ENCODE results near the gene FHAD1. TPM values are rescaled to one million over a fixed set of nuclear protein-coding genes. Genes with fewer than 3 reads are reported as not detected.

The FHAD1 gene
- polyA plus RNA-seq, 1 of the 3 experiments (the other 2 are of a cell fraction), result 0.48 TPM

GRCh38 chr1:15262003-15262377 is 15.0 kb downstream of the FHAD1 start (continued):
- TF ChIP-seq POLR2AphosphoS5 (IDR thresholded peaks at IDR 0.05; ENCODE audit: low read depth, low read length) (no peak), ZBTB33 (IDR thresholded peaks at IDR 0.05; ENCODE audit: borderline replicate concordance, low read depth) (no peak)

GRCh38 chr1:15262706-15263105 is 15.7 kb downstream of the FHAD1 start:
- POLR2A ChIA-PET, result no interaction called here

More at GRCh38 chr1:15262706-15263105, 15.7 kb downstream of the FHAD1 start:
- no peaks in the 10 kb centered on the region for H3K9me2 ChIP-seq
- WGBS (ENCODE audit: low lambda C conversion rate), result 86% methylated on average over 5 of the region's 5 CpGs
- CTCF ChIA-PET, result interaction anchor here (1.1 to 3.2 kb wide), 4 partner anchors 110 to 216 kb away, joined by 3 to 17 read pairs (median 5); partner anchors contain the start of gene TMEM51
- H3K4me3 ChIP-seq (ENCODE audit: low read depth in 2 of 2, low read length in 1 of 2), result no peak overlapping the region
- no peaks in the 10 kb centered on the region for H3K79me2 ChIP-seq (ENCODE audit: insufficient read depth)
- peaks cover 8% of the 10 kb centered on the region; the same call in 1 of the 2 replicates for H3K9me3 ChIP-seq
- H3K27me3 ChIP-seq (ENCODE audit: insufficient read depth), result no peaks in the 10 kb centered on the region
- TF ChIP-seq GATA2 (CRISPR knock-in tag; IDR thresholded peaks at IDR 0.05) (no peak), CTCF (IDR thresholded peaks at IDR 0.05) (no peak), MXI1 (IDR thresholded peaks at IDR 0.05; ENCODE audit: low read depth, low read length) (no peak), TEAD4 (IDR thresholded peaks at IDR 0.05; ENCODE audit: borderline replicate concordance, insufficient read depth) (no peak), YY1 (IDR thresholded peaks at IDR 0.05; ENCODE audit: low read depth) (no peak), MAX (IDR thresholded peaks at IDR 0.05; ENCODE audit: low read depth) (no peak), FOXM1 (IDR thresholded peaks at IDR 0.05; ENCODE audit: low read depth) (no peak), MEF2A (IDR thresholded peaks at IDR 0.05; ENCODE audit: borderline replicate concordance, low read depth) (no peak), EP300 (IDR thresholded peaks at IDR 0.05; ENCODE audit: borderline replicate concordance in 1 of 2, low read depth in 1 of 2, low read length in 1 of 2) (no peak), RCOR1 (IDR thresholded peaks at IDR 0.05; ENCODE audit: low read length) (no peak), EZH2phosphoT487 (IDR thresholded peaks at IDR 0.05; ENCODE audit: borderline replicate concordance, low read depth) (no peak), TCF12 (IDR thresholded peaks at IDR 0.05) (no peak), USF1 (IDR thresholded peaks at IDR 0.05; ENCODE audit: borderline replicate concordance, low read depth) (no peak), NRF1 (IDR thresholded peaks at IDR 0.05; ENCODE audit: low read depth, low read length) (no peak), FOXJ3 (CRISPR knock-in tag; IDR thresholded peaks at IDR 0.05) (no peak), NFIC (IDR thresholded peaks at IDR 0.05; ENCODE audit: borderline replicate concordance) (no peak), ZBTB33 (IDR thresholded peaks at IDR 0.05; ENCODE audit: borderline replicate concordance, low read depth) (no peak), RFX5 (IDR thresholded peaks at IDR 0.05; ENCODE audit: low read length) (no peak), POLR2AphosphoS5 (IDR thresholded peaks at IDR 0.05; ENCODE audit: low read depth, low read length) (no peak), SIN3A (IDR thresholded peaks at IDR 0.05; ENCODE audit: borderline replicate concordance, low read depth, low read length) (no peak)
- H3K4me1 ChIP-seq (ENCODE audit: control insufficient read depth in 1 of 2, insufficient read depth in 2 of 2, low read depth in 1 of 2, low read length in 1 of 2), result no peaks in the 10 kb centered on the region; a peak in 1 of 4 replicates
- H2AFZ ChIP-seq (ENCODE audit: low read depth), result no peak overlapping the region
- H3K9ac ChIP-seq, result no peak overlapping the region
- H3K36me3 ChIP-seq (replicated peaks in 1 of 2; ENCODE audit: control insufficient read depth in 1 of 2, insufficient read depth in 2 of 2, low read length in 1 of 2), result no peaks in the 10 kb centered on the region
- no peak overlapping the region for H3K4me2 ChIP-seq
- H3K27ac ChIP-seq (ENCODE audit: low read depth in 2 of 2, low read length in 1 of 2), result no peak overlapping the region
- no peaks in the 10 kb centered on the region for H4K20me1 ChIP-seq (ENCODE audit: insufficient read depth)
- DNase-seq, result no peak
- no peaks in the 10 kb centered on the region for H3F3A ChIP-seq (replicated peaks; ENCODE audit: insufficient read depth)

Data from SK-N-SH (cell line).